Liver (tissue), 9 donors: ENCODE results near the gene TMEM244. TPM values are rescaled to one million over a fixed set of nuclear protein-coding genes. Genes with fewer than 3 reads are reported as not detected.

Experiments
- DNase-seq: peaks from one replicate; pipeline ENCODE4 v3.0.0-alpha.2; 2017; ENCODE audit warnings: low spot score
- H3K27ac ChIP-seq, 2 donors: one replicate each; pipeline ENCODE4 v1.7.0; 2013; ENCODE audit warnings: inconsistent platforms in 2 of 2, low read length in 2 of 2, control low read depth in 1 of 2, low read depth in 1 of 2, mild to moderate bottlenecking in 1 of 2
- H3K27me3 ChIP-seq, 4 donors: one replicate each; pipeline versions ENCODE4 v1.6.1 to v1.7.0; 2013; ENCODE audit warnings: low read length in 3 of 4, inconsistent platforms in 1 of 4, mild to moderate bottlenecking in 1 of 4, moderate library complexity in 1 of 4; ENCODE audit not compliant: control insufficient read depth in 4 of 4, insufficient read depth in 4 of 4
- H3K36me3 ChIP-seq, 4 donors: one replicate each; pipeline versions ENCODE4 v1.6.1 to v1.7.0; 2013; ENCODE audit warnings: low read length in 3 of 4, mild to moderate bottlenecking in 3 of 4, low read depth in 1 of 4, moderate library complexity in 1 of 4; ENCODE audit not compliant: control insufficient read depth in 4 of 4, insufficient read depth in 3 of 4
- H3K4me1 ChIP-seq, 4 donors: one replicate each; pipeline versions ENCODE4 v1.6.1 to v1.7.0; 2013; ENCODE audit warnings: low read length in 3 of 4, mild to moderate bottlenecking in 3 of 4, moderate library complexity in 1 of 4; ENCODE audit not compliant: control insufficient read depth in 4 of 4, insufficient read depth in 4 of 4
- H3K4me3 ChIP-seq, 3 donors: one replicate each; pipeline versions ENCODE4 v1.6.1 to v1.7.0; 2013; ENCODE audit warnings: low read length in 3 of 3, control low read depth in 1 of 3, low read depth in 1 of 3, mild to moderate bottlenecking in 1 of 3
- H3K9ac ChIP-seq, 2 donors: one replicate each; pipeline ENCODE4 v1.7.0; 2013; ENCODE audit warnings: low read length in 2 of 2, mild to moderate bottlenecking in 2 of 2, moderate library complexity in 2 of 2, control low read depth in 1 of 2, low read depth in 1 of 2
- H3K9me3 ChIP-seq, 4 donors: one replicate each; pipeline versions ENCODE4 v1.6.1 to v1.7.0; 2013; ENCODE audit warnings: low read length in 3 of 4; ENCODE audit not compliant: control insufficient read depth in 4 of 4
- ATF3 ChIP-seq: IDR thresholded peaks from 2 replicates; pipeline ENCODE4 v1.6.1; 2016; ENCODE audit warnings: antibody characterized with exemption
- EGR1 ChIP-seq, 2 donors: IDR thresholded peaks; 2 replicates each; pipeline ENCODE4 v1.6.1; 2016 to 2018; ENCODE audit warnings: antibody characterized with exemption in 2 of 2, low read depth in 2 of 2
- FOXA1 ChIP-seq: IDR thresholded peaks from 2 replicates; pipeline ENCODE4 v1.6.1; 2016; ENCODE audit warnings: antibody characterized with exemption
- FOXA2 ChIP-seq: IDR thresholded peaks from 2 replicates; pipeline ENCODE4 v1.6.1; 2016; ENCODE audit warnings: antibody characterized with exemption
- GABPA ChIP-seq, 2 donors: IDR thresholded peaks in 1 of 2; conservative IDR thresholded peaks in 1 of 2; 2 replicates each; pipeline ENCODE4 v1.6.1; 2016; ENCODE audit warnings: antibody characterized with exemption in 2 of 2, mild to moderate bottlenecking in 1 of 2, moderate library complexity in 1 of 2
- HNF4A ChIP-seq, 2 donors: conservative IDR thresholded peaks; 2 replicates each; pipeline ENCODE4 v1.6.1; 2016; ENCODE audit warnings: antibody characterized with exemption in 2 of 2, mild to moderate bottlenecking in 2 of 2
- HNF4G ChIP-seq: IDR thresholded peaks from 2 replicates; pipeline ENCODE4 v1.6.1; 2016; ENCODE audit warnings: antibody characterized with exemption
- JUND ChIP-seq, 2 donors: IDR thresholded peaks; 2 replicates each; pipeline ENCODE4 v1.6.1; 2016; ENCODE audit warnings: antibody characterized with exemption in 2 of 2
- MAX ChIP-seq: IDR thresholded peaks from 2 replicates; pipeline ENCODE4 v1.6.1; 2016; ENCODE audit warnings: antibody characterized with exemption
- NR2F2 ChIP-seq: IDR thresholded peaks from 2 replicates; pipeline ENCODE4 v1.6.1; 2016; ENCODE audit warnings: antibody characterized with exemption
- RAD21 ChIP-seq, 2 donors: IDR thresholded peaks; 2 replicates each; pipeline ENCODE4 v1.6.1; 2016; ENCODE audit warnings: antibody characterized with exemption in 2 of 2, mild to moderate bottlenecking in 2 of 2
- RXRA ChIP-seq, 2 donors: IDR thresholded peaks; 2 replicates each; pipeline ENCODE4 v1.6.1; 2017 to 2018; ENCODE audit warnings: antibody characterized with exemption in 2 of 2, mild to moderate bottlenecking in 1 of 2
- SP1 ChIP-seq: IDR thresholded peaks from 2 replicates; pipeline ENCODE4 v1.6.1; 2018; ENCODE audit warnings: antibody characterized with exemption, mild to moderate bottlenecking
- TAF1 ChIP-seq: conservative IDR thresholded peaks from 2 replicates; pipeline ENCODE4 v1.6.1; 2016; ENCODE audit warnings: antibody characterized with exemption, mild to moderate bottlenecking
- YY1 ChIP-seq: IDR thresholded peaks from 2 replicates; pipeline ENCODE4 v1.6.1; 2016; ENCODE audit warnings: antibody characterized with exemption, mild to moderate bottlenecking
- WGBS: extraction: QIAGEN DNeasy Blood & Tissue Kit; methylation state at CpG from one replicate; pipeline ENCODE4 v1.1.7; 2013; 5-methylcytosine and 5-hydroxymethylcytosine counted together
- polyA plus RNA-seq, 2 donors: library from polyadenylated mRNA; stranded (reverse) in 1 of 2; unstranded in 1 of 2; fragments of 200-250 nt in 1 of 2; fragments of >200 nt in 1 of 2; fragmentation: Nextera tagmentation in 1 of 2; extraction: Ambion mirVana in 1 of 2; gene quantifications; one replicate each; pipeline versions ENCODE4 v1.2.1 to v1.2.3, GENCODE V29; 2013 to 2015
- total RNA-seq, 2 donors: library from RNA; depleted of rRNA; stranded (reverse); fragments of >200 nt; gene quantifications; one replicate each; pipeline ENCODE4 v1.2.3, GENCODE V29; 2014
- TF ChIP-seq, protein P1 (sequence below): IDR thresholded peaks from 2 replicates; pipeline ENCODE4 v1.6.1; 2016; ENCODE audit warnings: antibody characterized with exemption
- TF ChIP-seq, protein P2 (sequence below): fragments of 150-350 bp; IDR thresholded peaks from 2 replicates; pipeline ENCODE4 v1.5.1; 2017; ENCODE audit warnings: improper control_type of control experiment, low read depth, low read length; ENCODE audit not compliant: missing input control
- TF ChIP-seq, protein P3 (sequence below): IDR thresholded peaks from 2 replicates; pipeline ENCODE4 v1.6.1; 2016; ENCODE audit warnings: antibody characterized with exemption, mild to moderate bottlenecking
- donor health status: healthy.
- donor health status: healthy.
- donor health status: healthy.
- donor health status: healthy.
- donor health status: healthy.

The TMEM244 gene
- total and polyA plus RNA-seq, 4 donors = not detected

DNA sequence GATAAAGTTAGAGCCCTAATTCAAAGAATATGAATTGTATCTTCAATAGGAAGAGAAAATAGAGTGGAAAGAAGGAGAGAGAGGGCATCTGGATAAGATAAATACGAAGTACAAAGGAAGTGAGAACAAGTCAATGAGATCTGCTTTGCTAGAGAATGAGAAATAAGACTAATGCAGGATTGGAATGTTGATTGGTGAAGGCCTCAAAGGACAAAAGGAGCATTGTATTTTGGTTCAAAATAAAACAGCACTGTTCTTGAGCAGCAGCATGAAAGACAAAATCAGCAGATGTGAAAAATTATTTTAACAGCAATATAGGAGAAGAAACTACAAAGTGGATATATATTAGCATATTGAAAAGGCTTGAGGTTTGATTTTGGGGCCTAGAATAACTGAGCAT, 5.1 kb upstream of the TMEM244 start:
- no peak overlapping the region for H3K27ac ChIP-seq
- no peaks in the 10 kb centered on the region for H3K4me1 ChIP-seq
- WGBS = 65% methylated on average over 1 of the region's 1 CpG
- TF ChIP-seq YY1 = no peak
- TF ChIP-seq NR2F2 = no peak
- TF ChIP-seq HNF4G = no peak
- no peak for TF ChIP-seq SP1
- no peak for TF ChIP-seq GABPA (IDR thresholded peaks at IDR 0.05 in 1 of 2, conservative IDR thresholded peaks at IDR 0.05 in 1 of 2)
- no peak for TF ChIP-seq FOXA2
- TF ChIP-seq, protein P1, sequence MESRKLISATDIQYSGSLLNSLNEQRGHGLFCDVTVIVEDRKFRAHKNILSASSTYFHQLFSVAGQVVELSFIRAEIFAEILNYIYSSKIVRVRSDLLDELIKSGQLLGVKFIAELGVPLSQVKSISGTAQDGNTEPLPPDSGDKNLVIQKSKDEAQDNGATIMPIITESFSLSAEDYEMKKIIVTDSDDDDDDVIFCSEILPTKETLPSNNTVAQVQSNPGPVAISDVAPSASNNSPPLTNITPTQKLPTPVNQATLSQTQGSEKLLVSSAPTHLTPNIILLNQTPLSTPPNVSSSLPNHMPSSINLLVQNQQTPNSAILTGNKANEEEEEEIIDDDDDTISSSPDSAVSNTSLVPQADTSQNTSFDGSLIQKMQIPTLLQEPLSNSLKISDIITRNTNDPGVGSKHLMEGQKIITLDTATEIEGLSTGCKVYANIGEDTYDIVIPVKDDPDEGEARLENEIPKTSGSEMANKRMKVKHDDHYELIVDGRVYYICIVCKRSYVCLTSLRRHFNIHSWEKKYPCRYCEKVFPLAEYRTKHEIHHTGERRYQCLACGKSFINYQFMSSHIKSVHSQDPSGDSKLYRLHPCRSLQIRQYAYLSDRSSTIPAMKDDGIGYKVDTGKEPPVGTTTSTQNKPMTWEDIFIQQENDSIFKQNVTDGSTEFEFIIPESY = no peak
- no peak for TF ChIP-seq MAX
- TF ChIP-seq RXRA (IDR thresholded peaks at IDR 0.05) = no peak
- TF ChIP-seq, protein P2, sequence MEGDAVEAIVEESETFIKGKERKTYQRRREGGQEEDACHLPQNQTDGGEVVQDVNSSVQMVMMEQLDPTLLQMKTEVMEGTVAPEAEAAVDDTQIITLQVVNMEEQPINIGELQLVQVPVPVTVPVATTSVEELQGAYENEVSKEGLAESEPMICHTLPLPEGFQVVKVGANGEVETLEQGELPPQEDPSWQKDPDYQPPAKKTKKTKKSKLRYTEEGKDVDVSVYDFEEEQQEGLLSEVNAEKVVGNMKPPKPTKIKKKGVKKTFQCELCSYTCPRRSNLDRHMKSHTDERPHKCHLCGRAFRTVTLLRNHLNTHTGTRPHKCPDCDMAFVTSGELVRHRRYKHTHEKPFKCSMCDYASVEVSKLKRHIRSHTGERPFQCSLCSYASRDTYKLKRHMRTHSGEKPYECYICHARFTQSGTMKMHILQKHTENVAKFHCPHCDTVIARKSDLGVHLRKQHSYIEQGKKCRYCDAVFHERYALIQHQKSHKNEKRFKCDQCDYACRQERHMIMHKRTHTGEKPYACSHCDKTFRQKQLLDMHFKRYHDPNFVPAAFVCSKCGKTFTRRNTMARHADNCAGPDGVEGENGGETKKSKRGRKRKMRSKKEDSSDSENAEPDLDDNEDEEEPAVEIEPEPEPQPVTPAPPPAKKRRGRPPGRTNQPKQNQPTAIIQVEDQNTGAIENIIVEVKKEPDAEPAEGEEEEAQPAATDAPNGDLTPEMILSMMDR = no peak
- no peak for TF ChIP-seq JUND (IDR thresholded peaks at IDR 0.05)
- no peak for TF ChIP-seq FOXA1
- TF ChIP-seq, protein P3, sequence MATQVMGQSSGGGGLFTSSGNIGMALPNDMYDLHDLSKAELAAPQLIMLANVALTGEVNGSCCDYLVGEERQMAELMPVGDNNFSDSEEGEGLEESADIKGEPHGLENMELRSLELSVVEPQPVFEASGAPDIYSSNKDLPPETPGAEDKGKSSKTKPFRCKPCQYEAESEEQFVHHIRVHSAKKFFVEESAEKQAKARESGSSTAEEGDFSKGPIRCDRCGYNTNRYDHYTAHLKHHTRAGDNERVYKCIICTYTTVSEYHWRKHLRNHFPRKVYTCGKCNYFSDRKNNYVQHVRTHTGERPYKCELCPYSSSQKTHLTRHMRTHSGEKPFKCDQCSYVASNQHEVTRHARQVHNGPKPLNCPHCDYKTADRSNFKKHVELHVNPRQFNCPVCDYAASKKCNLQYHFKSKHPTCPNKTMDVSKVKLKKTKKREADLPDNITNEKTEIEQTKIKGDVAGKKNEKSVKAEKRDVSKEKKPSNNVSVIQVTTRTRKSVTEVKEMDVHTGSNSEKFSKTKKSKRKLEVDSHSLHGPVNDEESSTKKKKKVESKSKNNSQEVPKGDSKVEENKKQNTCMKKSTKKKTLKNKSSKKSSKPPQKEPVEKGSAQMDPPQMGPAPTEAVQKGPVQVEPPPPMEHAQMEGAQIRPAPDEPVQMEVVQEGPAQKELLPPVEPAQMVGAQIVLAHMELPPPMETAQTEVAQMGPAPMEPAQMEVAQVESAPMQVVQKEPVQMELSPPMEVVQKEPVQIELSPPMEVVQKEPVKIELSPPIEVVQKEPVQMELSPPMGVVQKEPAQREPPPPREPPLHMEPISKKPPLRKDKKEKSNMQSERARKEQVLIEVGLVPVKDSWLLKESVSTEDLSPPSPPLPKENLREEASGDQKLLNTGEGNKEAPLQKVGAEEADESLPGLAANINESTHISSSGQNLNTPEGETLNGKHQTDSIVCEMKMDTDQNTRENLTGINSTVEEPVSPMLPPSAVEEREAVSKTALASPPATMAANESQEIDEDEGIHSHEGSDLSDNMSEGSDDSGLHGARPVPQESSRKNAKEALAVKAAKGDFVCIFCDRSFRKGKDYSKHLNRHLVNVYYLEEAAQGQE = no peak
- no peak for TF ChIP-seq ATF3
- TF ChIP-seq RAD21 (IDR thresholded peaks at IDR 0.05) = no peak
- no peak for TF ChIP-seq TAF1
- no peak for TF ChIP-seq EGR1 (IDR thresholded peaks at IDR 0.05; ENCODE audit: low read depth in 2 of 2)
- no peak for TF ChIP-seq HNF4A (conservative IDR thresholded peaks at IDR 0.05)
- no peak overlapping the region for H3K9ac ChIP-seq
- no peaks in the 10 kb centered on the region for H3K36me3 ChIP-seq
- no peak for DNase-seq
- no peaks in the 10 kb centered on the region for H3K27me3 ChIP-seq
- H3K4me3 ChIP-seq = no peak overlapping the region
- H3K9me3 ChIP-seq = no peaks in the 10 kb centered on the region
